PFSK-1 (cell line): ENCODE results near the gene MTG2.

Source experiments
- POLR2AphosphoS5 ChIP-seq: IDR thresholded peaks from 2 replicates; pipeline ENCODE4 v1.6.1; 2012; ENCODE audit warnings: low read depth, mild to moderate bottlenecking, control low read depth, low read length, moderate library complexity
- SIN3A ChIP-seq: IDR thresholded peaks from 2 replicates; pipeline ENCODE4 v1.6.1; 2012; ENCODE audit warnings: mild to moderate bottlenecking, low read length, moderate library complexity, borderline replicate concordance; ENCODE audit not compliant: insufficient read depth

DNA sequence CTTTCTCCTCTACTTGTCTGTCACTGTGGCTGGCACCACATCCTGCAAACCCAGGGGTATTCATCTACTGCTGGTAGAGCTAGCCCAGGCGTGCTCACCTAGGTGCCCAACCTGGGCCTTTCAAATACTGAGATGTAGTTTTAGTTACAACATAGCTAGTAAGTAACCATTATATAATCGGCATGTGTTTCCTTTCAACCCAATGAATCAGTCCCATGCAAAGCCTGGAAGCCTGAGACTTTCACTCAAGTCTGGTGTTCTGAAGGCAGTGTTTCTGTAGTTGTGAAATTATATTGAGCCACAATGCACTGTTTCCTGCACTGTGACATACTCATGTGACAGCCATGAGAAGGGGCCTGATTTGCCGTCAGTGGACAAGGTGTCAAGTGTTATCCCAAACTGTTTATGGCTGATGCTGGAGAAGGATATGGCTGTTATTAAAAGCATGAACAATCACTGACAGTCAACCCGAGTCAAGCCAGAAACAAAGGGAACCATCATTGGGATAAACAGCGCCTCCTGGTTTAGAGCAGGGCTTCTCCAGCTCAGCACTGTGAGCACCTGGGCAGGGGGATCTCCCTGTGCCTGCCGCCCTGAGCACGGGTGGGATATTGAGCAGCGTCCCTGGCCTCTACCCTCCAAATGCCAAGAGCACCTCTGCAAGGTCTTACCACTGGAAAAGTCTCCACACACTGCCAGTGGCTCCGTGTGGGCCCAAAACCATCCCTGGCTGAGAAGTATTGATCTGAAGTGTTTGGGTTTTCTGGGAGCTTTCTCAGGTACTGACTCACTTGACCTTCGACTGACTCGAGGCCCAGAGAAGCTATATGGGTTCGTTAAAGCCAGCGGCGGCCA is 41.2 kb upstream of the MTG2 start:
- TF ChIP-seq POLR2AphosphoS5 = no peak
- TF ChIP-seq SIN3A = no peak
